ENCODE measurements around the gene SLC1A2. TPM values are rescaled to one million over a fixed set of nuclear protein-coding genes. Genes with fewer than 3 reads are reported as not detected.

SLC1A2 gene
- total RNA-seq, 1 experiment from 2014 or later: 0.50 TPM

- H3K56ac ChIP-seq (ENCODE audit: insufficient read length, low read depth, low read length): no peak overlapping the region
- H3K9ac ChIP-seq (ENCODE audit: extremely low read depth, insufficient read length, low read length): no peak overlapping the region
- no peak overlapping the region for H3K4ac ChIP-seq (ENCODE audit: low read depth, low read length)
- no peaks in the 10 kb centered on the region for H3K23me2 ChIP-seq (ENCODE audit: insufficient read length, low read depth, low read length, poor library complexity, severe bottlenecking)
- H3K4me1 ChIP-seq (ENCODE audit: insufficient read depth, low read length): no peaks in the 10 kb centered on the region
- H3K27me3 Mint-ChIP-seq (ENCODE audit: low read depth): peaks cover 4% of the 10 kb centered on the region; the same call in 1 of the 2 replicates
- no peaks in the 10 kb centered on the region for H3K79me1 ChIP-seq (ENCODE audit: insufficient read depth, low read depth, low read length, poor library complexity, severe bottlenecking)
- H3K36me3 Mint-ChIP-seq (ENCODE audit: insufficient read depth in 1 of 3, low read depth in 3 of 3): no peaks in the 10 kb centered on the region; a peak in 1 of 7 replicates
- H3K79me2 ChIP-seq (ENCODE audit: insufficient read depth, low read length): no peaks in the 10 kb centered on the region
- WGBS (ENCODE audit: extremely low coverage, insufficient read length, low lambda C conversion rate): no CpG with 5 or more reads among the region's 2 CpGs
- peaks cover 15 to 19% of the 10 kb centered on the region in 2 experiments for H3K4me1 Mint-ChIP-seq
- H3K9me3 Mint-ChIP-seq: no peaks in the 10 kb centered on the region
- no peak overlapping the region for H2BK5ac ChIP-seq (ENCODE audit: insufficient read length, low read length)
- no peak overlapping the region for H2BK120ac ChIP-seq (ENCODE audit: low read depth, low read length, poor library complexity, severe bottlenecking)
- no peak overlapping the region for H2AFZ ChIP-seq (ENCODE audit: low read length)
- no peaks in the 10 kb centered on the region for H4K20me1 ChIP-seq (ENCODE audit: control insufficient read depth, insufficient read depth, insufficient read length)
- no peak for TF ChIP-seq CTCF (conservative IDR thresholded peaks at IDR 0.05)
- no peak overlapping the region for H3T11ph ChIP-seq (ENCODE audit: low read length)
- H3K27ac ChIP-seq (ENCODE audit: insufficient read length, low read depth, low read length): no peak overlapping the region
- H3K9me3 ChIP-seq (ENCODE audit: control insufficient read depth, low read depth, low read length): no peaks in the 10 kb centered on the region
- H3K4me3 Mint-ChIP-seq: no peak overlapping the region
- DNase-seq: no peak
- H2AK5ac ChIP-seq (ENCODE audit: insufficient read length, low read length): no peak overlapping the region
- no peak overlapping the region for H4K5ac ChIP-seq (ENCODE audit: insufficient read length, low read depth, low read length)
- no peak overlapping the region for H2BK20ac ChIP-seq (ENCODE audit: low read depth, low read length, poor library complexity, severe bottlenecking)
- H3K18ac ChIP-seq (ENCODE audit: insufficient read length, low read depth, low read length): no peak overlapping the region
- no peak overlapping the region for H3K23ac ChIP-seq (ENCODE audit: insufficient read length, low read depth, low read length)
- no peak overlapping the region for H3K4me2 ChIP-seq (ENCODE audit: insufficient read depth, insufficient read length, low read length)
- H2BK15ac ChIP-seq (ENCODE audit: low read depth, low read length): no peak overlapping the region
- no peak overlapping the region for H4K91ac ChIP-seq (ENCODE audit: insufficient read length, low read depth, low read length)
- no peaks in the 10 kb centered on the region for H3K27me3 ChIP-seq (ENCODE audit: insufficient read depth, low read length)
- H3K27ac Mint-ChIP-seq: no peak overlapping the region
- no peak overlapping the region for H3K14ac ChIP-seq (ENCODE audit: insufficient read depth, low read length)
- H2BK12ac ChIP-seq (ENCODE audit: insufficient read length, low read depth, low read length): no peak overlapping the region
- no peak overlapping the region for H4K8ac ChIP-seq (replicated peaks; ENCODE audit: insufficient read length, low read depth, low read length)
These were observed 142.8 kb downstream of the SLC1A2 start for GRCh38 chr11:35276396-35277145.

Measured in H9 (cell line).